Thymus (tissue), 11 donors: ENCODE data around the gene SPSB1. TPM values are rescaled to one million over a fixed set of nuclear protein-coding genes. Genes with fewer than 3 reads are reported as not detected.

Experiments used
- DNase-seq, 9 donors: peaks; one replicate each; pipeline ENCODE4 v3.0.0-alpha.2; 2013; ENCODE audit warnings: low spot score in 9 of 9, low read depth in 6 of 9, missing footprints in 1 of 9
- H3K27ac ChIP-seq, 2 donors: one replicate each; pipeline ENCODE4 v1.5.1; 2013; ENCODE audit warnings: control low read depth in 1 of 2, low read depth in 1 of 2, low read length in 1 of 2, mild to moderate bottlenecking in 1 of 2, moderate library complexity in 1 of 2
- H3K27me3 ChIP-seq, 2 donors: one replicate each; pipeline ENCODE4 v1.5.1; 2013; ENCODE audit warnings: low read length in 1 of 2; ENCODE audit not compliant: control insufficient read depth in 2 of 2, insufficient read depth in 1 of 2
- H3K36me3 ChIP-seq, 2 donors: one replicate each; pipeline ENCODE4 v1.5.1; 2013; ENCODE audit warnings: low read length in 1 of 2, mild to moderate bottlenecking in 1 of 2, moderate library complexity in 1 of 2; ENCODE audit not compliant: control insufficient read depth in 2 of 2, insufficient read depth in 2 of 2
- H3K4me1 ChIP-seq, 2 donors: one replicate each; pipeline ENCODE4 v1.5.1; 2013; ENCODE audit warnings: low read length in 2 of 2; ENCODE audit not compliant: control insufficient read depth in 2 of 2, insufficient read depth in 2 of 2
- H3K4me3 ChIP-seq, 2 donors: one replicate each; pipeline ENCODE4 v1.5.1; 2013; ENCODE audit warnings: low read length in 2 of 2, control low read depth in 1 of 2, mild to moderate bottlenecking in 1 of 2
- H3K9me3 ChIP-seq, 2 donors: one replicate each; pipeline ENCODE4 v1.5.1; 2013; ENCODE audit warnings: low read length in 1 of 2, mild to moderate bottlenecking in 1 of 2; ENCODE audit not compliant: control insufficient read depth in 2 of 2, insufficient read depth in 1 of 2
- WGBS: extraction: QIAGEN DNeasy Blood & Tissue Kit; methylation state at CpG from one replicate; pipeline ENCODE4 v1.1.7; 2013; 5-methylcytosine and 5-hydroxymethylcytosine counted together
- polyA plus RNA-seq: library from polyadenylated mRNA; stranded (reverse); fragments of 200-250 nt; gene quantifications from one replicate; pipeline ENCODE4 v1.2.3, GENCODE V29; 2013
- total RNA-seq: library from RNA; stranded (reverse); fragments of 120-200 nt; gene quantifications from one replicate; pipeline ENCODE4 v1.2.4, GENCODE V29; 2013
- donor health status: healthy.

The SPSB1 gene
- total and polyA plus RNA-seq, 2 donors: 12.8 to 12.9 TPM

DNA sequence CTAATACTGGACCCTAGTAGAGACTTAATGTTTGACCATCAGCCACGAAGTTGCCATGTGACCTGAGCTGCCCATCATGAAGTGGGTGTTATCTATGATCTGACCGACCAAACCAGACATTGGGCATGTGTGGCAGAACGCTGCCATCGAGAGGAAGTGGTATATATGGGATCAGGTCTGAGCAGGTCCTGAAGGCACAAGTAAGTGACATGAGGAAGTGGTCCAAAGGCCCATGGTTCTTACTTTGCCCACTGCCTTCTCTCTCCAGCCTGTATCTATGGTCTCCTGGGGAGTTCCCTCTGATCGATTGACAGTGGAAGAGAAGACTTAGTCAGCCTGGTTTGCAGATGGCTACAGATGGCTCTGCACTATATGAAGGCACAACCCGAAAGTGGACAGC lies 7.9 kb downstream of the SPSB1 start:
- H3K9me3 ChIP-seq: peaks cover 0 to 4% of the 10 kb centered on the region in 2 donors
- DNase-seq: no peak
- no peak overlapping the region for H3K27ac ChIP-seq
- H3K4me1 ChIP-seq: peaks cover 6 to 12% of the 10 kb centered on the region in 2 donors
- 46% methylated on average over 6 of the region's 6 CpGs for WGBS
- peaks cover 0 to 4% of the 10 kb centered on the region in 2 donors for H3K36me3 ChIP-seq
- no peaks in the 10 kb centered on the region for H3K27me3 ChIP-seq
- H3K4me3 ChIP-seq: no peak overlapping the region

DNA sequence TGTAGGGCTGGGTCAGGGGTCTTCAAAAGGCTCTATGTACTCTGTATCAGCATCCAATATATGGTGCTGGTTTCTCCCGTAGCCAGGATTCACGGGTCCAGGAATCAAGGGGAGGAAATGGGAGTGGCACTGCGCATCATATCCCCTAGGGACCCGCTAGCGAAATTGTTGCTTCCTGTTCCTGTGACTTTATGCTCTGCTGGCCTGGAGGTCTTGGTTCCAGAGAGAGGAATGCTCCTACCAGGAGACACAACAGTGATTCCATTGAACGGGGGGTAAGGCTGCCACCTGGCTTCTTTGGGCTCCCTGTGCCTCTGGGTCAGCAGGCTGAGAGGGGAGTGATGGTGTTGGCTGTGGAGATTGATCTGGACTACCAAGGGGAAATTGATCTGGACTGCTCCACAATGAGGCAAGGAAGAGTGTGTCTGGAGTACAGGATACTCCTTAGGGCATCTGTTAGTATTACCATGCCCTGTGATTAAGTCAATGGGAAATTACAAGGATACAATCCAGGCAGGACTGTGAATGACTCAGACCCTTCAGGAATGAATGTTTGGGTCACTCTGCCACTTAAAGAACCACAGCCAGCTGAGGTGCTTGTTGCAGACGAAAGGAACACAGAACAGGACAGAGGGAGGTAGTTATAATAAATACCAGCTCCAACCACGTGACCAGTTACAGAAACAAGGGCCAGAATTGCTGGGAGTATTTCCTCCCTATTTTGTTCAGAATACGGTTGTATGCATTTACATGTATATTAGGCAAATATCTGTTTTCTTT lies 10.2 kb downstream of the SPSB1 start:
- no peak for DNase-seq
- Histone ChIP-seq H3K4me3 (no peak overlapping the region), H3K36me3 (peaks cover 0 to 4% of the 10 kb centered on the region in 2 donors), H3K9me3 (no peaks in the 10 kb centered on the region), H3K27ac (peak overlapping the region in 1 of 2 donors; percentile 46), H3K4me1 (peaks cover 3 to 10% of the 10 kb centered on the region in 2 donors), H3K27me3 (no peaks in the 10 kb centered on the region)
- 82% methylated on average over 9 of the region's 9 CpGs for WGBS

GRCh38 chr1:9303916-9304315 lies 11.2 kb downstream of the SPSB1 start:
- no peaks in the 10 kb centered on the region for H3K9me3 ChIP-seq
- peaks cover 6 to 19% of the 10 kb centered on the region in 2 donors for H3K4me1 ChIP-seq
- H3K36me3 ChIP-seq: peaks cover 0 to 4% of the 10 kb centered on the region in 2 donors
- H3K27me3 ChIP-seq: no peaks in the 10 kb centered on the region
- no peak overlapping the region for H3K4me3 ChIP-seq
- 96% methylated on average over 6 of the region's 6 CpGs for WGBS
- no peak overlapping the region for H3K27ac ChIP-seq
- no peak for DNase-seq

- DNase-seq: no peak
- H3K27me3 ChIP-seq: no peaks in the 10 kb centered on the region
- no peak overlapping the region for H3K4me3 ChIP-seq
- peaks cover 0 to 4% of the 10 kb centered on the region in 2 donors for H3K36me3 ChIP-seq
- 96% methylated on average over 14 of the region's 14 CpGs for WGBS
- peaks cover 12 to 26% of the 10 kb centered on the region in 2 donors for H3K4me1 ChIP-seq
- no peak overlapping the region for H3K27ac ChIP-seq
- no peaks in the 10 kb centered on the region for H3K9me3 ChIP-seq
Observed at GRCh38 chr1:9305216-9305615, 12.5 kb downstream of the SPSB1 start.

- peaks cover 0 to 4% of the 10 kb centered on the region in 2 donors for H3K36me3 ChIP-seq
- H3K4me1 ChIP-seq: peaks cover 15 to 26% of the 10 kb centered on the region in 2 donors
- 97% methylated on average over 14 of the region's 14 CpGs for WGBS
- no peak overlapping the region for H3K4me3 ChIP-seq
- DNase-seq: no peak
- H3K27me3 ChIP-seq: no peaks in the 10 kb centered on the region
- no peak overlapping the region for H3K27ac ChIP-seq
- H3K9me3 ChIP-seq: no peaks in the 10 kb centered on the region
Observed at GRCh38 chr1:9306006-9306405, 13.3 kb downstream of the SPSB1 start.

- DNase-seq: no peak
- H3K9me3 ChIP-seq: no peaks in the 10 kb centered on the region
- no peaks in the 10 kb centered on the region for H3K27me3 ChIP-seq
- WGBS: 98% methylated on average over 10 of the region's 10 CpGs
- H3K4me3 ChIP-seq: no peak overlapping the region
- no peaks in the 10 kb centered on the region for H3K36me3 ChIP-seq
- peaks cover 14 to 25% of the 10 kb centered on the region in 2 donors for H3K4me1 ChIP-seq
- no peak overlapping the region for H3K27ac ChIP-seq
Observed at GRCh38 chr1:9307303-9307702, 14.6 kb downstream of the SPSB1 start.

- H3K36me3 ChIP-seq: no peaks in the 10 kb centered on the region
- no peaks in the 10 kb centered on the region for H3K27me3 ChIP-seq
- H3K9me3 ChIP-seq: no peaks in the 10 kb centered on the region
- WGBS: 86% methylated on average over 9 of the region's 9 CpGs
- peaks cover 12 to 18% of the 10 kb centered on the region in 2 donors for H3K4me1 ChIP-seq
- no peak for DNase-seq
- H3K27ac ChIP-seq: no peak overlapping the region
- no peak overlapping the region for H3K4me3 ChIP-seq
Observed at GRCh38 chr1:9308236-9308785, 15.6 kb downstream of the SPSB1 start.

GRCh38 chr1:9309080-9309479 lies 16.4 kb downstream of the SPSB1 start:
- WGBS: 99% methylated on average over 8 of the region's 8 CpGs
- Histone ChIP-seq H3K36me3 (no peaks in the 10 kb centered on the region), H3K9me3 (no peaks in the 10 kb centered on the region), H3K4me3 (no peak overlapping the region), H3K27me3 (no peaks in the 10 kb centered on the region), H3K4me1 (peaks cover 12 to 18% of the 10 kb centered on the region in 2 donors), H3K27ac (no peak overlapping the region)
- DNase-seq: no peak

DNA sequence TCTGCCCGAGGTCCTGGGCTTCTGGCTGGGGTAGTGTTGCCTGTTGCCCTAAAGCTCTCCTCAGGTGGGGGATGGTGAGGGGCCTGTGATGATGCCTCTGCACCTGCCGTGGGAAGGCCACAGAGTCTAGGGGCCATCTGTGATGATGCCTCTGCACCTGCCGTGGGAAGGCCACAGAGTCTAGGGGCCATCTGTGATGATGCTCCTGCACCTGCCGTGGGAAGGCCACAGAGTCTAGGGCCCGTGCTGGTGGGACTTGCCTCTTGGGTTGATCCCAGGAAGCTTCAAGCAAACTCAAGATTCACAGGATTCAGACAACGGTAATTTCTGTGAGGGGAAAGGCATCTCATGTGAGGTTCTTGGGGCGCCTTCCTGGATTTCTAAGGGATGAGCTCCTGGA lies 17.3 kb downstream of the SPSB1 start:
- peaks cover 0 to under 1% of the 10 kb centered on the region in 2 donors for H3K9me3 ChIP-seq
- H3K36me3 ChIP-seq: no peaks in the 10 kb centered on the region
- no peak overlapping the region for H3K4me3 ChIP-seq
- H3K4me1 ChIP-seq: peaks cover 12 to 23% of the 10 kb centered on the region in 2 donors
- no peaks in the 10 kb centered on the region for H3K27me3 ChIP-seq
- H3K27ac ChIP-seq: no peak overlapping the region
- DNase-seq: no peak
- 74% methylated on average over 7 of the region's 7 CpGs for WGBS
